NCI-H2171 (cell line): ENCODE measurements around the gene DDC.

Experiments
- DNase-seq: peaks from one replicate; lab custom pipeline; 2025; lab: John Stamatoyannopoulos, UW

The DDC gene

DNA sequence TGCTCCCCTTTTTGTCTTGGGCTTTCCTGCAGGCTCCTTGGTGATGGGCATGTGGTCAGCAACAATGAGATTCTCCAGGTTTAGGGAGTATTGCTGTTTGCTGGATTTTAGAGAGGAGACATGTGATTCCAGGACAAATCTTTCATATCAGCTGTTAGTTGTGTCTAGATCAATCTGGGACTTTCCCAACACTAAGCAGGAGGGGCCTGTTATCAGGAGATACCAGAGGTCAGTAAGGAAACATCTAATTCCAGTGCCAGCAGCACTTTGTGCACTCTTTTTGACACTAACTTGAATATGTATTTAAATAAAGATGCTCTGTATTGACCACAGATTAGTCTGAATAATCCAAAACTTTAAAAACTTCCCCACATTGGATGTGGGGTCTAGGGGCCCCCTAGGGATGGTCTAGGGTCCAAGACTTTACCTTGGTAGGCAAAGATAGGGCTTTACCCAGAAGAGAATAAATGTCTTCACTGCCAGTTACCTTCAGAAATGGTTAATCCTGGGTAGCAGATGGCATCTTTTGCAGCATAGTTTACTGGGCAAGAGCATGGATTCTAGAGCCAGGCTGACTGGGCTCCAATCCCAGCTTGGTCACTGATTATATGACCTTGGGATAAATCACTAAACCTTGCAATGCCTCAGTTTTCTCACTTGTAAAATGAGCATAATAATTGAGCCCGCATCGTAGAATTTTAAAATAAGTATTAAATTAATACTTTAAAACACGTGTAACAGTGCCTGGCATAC is 108.7 kb downstream of the DDC start:
- DNase-seq: no peak

DNA sequence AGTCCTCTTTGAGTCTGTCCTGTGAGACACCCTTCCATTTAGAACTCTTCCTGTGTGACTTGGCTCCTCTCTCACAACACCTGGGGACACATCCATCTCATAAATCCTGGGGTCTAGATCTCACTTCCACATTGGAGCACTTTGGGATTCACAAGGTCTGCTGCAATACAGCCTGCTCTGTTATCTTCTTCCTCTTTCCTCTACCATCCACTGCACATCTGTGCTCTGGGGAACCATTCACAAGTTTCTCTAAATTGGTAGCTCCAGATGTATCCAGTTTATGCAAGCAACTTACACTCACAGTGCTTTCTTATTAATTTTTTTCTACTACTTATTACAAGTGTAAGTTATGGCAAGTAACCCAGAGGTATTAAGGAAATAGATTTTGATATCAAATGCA is 109.5 kb downstream of the DDC start:
- DNase-seq: no peak

DNA sequence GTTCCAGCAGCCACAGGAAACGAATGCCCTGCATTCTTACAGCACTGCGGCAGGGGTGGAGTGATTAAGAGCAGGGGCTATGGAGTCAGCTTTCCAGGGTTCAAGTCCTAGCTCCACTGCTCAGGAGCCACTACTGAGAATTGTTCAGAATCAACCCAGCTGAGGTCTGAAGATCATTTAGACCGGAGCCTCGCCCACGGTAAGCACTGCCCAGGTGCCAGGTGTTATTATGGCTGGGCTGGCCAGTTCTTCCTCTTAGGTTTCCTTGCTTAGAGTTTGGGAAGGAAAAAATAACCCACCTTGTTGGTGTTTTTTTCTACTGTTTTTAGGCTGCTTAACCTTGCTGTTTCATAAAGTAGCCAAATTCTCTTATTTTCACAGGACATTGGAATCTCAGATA is 110.2 kb downstream of the DDC start:
- no peak for DNase-seq

DNA sequence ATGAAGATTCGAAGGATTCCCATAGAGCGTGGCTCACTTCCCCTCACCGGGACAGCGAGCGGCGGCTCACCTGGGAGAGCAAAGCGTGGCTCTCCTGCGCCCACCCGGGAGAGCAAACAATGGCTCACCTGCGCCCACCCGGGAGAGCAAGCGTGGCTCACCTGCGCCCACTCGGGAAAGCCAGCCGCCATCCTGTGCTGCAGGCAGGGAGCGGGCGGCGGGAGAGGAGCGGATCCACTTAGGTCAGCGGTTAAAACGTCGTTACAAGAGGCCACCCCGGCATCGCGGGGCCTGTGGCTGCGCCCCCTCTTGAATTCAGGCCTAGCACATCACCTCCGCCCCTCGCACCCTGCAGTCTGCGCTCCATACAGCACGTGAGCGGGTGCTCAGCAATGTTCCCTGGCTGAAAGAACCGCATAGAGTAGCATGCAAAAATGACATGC is 114.6 kb downstream of the DDC start:
- DNase-seq: no peak

DNA sequence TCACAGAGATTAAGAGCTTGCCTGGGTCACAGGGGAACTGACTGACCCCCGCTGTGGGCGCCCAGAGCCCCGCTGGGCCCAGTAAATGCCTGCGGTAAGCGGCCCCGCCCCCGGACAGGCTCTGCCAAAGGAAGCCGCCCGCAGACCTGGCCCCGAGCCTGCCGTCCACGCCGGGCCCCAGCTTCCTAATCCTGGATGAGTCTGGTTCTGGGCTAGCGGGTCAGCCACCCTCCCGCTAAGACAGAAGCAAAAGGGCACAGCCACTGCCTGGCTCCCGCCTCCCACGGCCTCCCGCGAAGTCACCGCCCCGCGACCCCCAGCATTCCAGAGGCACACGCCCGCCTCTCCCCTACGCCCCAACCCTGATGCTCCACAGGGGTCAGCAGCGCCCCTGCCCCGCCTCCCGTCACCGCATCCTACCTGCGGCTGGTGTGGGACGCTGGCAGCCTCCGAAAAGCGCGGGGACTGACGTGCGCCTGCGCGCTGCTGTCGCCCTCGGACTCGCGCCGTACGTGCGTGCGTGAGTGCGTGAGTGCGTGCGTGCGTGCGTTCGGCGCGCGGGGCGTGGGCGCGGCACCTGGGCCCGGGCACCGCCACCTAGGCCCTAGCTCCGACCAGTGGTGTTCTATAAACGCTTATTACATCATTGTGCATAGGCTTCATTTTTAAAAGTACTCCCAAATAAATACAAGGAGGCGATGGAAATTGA is 115.2 kb downstream of the DDC start, which contains the start of gene FIGNL1:
TSS of gene FIGNL1 (minus strand) at position 470 of the 709 bp plus-strand sequence. CDS start 3,063 bp downstream, outside the sequence.
- DNase-seq: peak; percentile 86

DNA sequence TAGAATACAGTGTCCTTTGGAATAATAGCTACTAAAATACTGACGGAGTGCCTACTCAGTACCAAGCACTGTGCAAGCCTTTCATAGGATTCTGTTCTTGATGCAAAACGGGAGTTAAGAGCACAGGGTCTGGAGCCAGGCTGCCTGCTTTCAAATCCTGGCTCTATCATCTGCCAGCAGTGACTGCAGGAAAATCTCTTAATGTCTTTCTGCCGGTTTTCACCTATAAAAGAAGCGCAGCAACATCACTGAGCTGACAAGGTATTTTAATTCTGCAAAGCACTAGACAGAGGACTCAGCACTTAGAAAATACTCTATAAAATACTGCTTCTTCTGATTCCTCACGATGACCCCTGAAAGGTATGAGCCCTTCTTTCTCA is 115.7 kb downstream of the DDC start:
- no peak for DNase-seq

DNA sequence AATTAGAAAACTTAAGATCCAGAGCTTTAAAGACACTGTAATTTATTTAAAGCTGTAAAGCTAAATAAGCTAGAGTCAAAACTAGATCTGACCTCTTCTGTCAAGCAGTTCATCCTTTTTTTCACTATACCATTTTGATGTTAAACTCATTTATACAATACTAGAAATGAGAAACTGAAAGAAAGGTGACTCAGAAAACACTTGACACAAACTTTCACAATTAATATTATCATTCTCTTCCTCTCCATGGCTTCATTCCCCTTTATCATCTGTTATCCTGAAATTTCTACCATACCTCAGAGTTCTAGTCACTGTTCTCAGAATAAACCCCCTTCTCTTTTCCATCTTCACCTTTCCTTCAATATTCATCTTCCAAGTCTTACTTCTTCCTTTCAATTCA is 116.4 kb downstream of the DDC start:
- DNase-seq: no peak

DNA sequence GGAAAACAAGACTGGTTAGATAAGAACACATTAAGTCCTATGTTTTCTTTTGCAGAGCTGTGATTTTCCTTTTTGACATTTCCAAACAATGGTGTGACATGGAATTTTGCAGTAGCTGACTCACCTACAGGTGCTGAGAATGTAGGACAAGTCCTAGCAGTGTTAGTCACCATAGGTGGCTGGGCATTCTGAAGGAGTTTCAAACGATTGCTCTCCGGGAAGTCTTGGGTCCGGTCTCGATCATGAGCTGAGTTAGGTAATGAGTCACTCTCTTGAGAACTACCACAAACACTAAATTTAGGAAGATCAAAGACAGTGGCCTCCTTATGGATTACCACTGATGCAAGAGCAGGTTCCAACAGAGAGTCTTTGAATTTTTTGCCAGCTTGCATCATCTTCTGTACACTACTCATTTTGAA is 118.7 kb downstream of the DDC start:
- no peak for DNase-seq

DNA sequence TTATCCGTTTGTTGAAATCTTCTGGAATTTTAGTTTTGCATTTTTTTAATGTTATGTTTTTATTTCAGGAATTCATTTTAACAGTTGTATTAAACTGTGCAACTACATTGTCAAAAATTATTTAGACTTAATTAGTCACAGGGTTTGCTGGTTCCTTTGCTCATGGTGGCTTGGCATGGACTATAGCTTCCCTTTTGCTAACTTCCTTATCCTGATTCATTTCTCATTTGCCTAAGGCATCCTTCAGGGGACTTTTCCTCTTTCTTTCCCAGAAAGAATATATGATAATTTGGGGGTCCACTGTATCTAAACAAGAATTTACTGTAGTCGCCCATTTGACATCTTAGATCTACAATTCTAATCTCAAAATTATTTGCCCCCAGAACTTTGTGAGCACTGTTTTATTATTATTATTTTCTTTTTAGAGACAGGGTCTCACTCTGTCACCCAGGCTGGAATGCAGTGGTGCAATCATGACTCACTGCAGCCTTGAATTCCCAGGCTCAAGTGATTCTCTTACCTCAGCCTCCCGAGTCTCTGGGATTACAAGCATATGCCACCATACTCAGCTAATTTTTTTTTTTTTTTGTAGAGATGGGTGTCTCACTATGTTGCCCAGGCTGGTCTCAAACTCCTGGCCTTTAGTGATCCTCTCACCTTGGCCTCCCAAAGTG is 128.9 kb downstream of the DDC start:
- no peak for DNase-seq

DNA sequence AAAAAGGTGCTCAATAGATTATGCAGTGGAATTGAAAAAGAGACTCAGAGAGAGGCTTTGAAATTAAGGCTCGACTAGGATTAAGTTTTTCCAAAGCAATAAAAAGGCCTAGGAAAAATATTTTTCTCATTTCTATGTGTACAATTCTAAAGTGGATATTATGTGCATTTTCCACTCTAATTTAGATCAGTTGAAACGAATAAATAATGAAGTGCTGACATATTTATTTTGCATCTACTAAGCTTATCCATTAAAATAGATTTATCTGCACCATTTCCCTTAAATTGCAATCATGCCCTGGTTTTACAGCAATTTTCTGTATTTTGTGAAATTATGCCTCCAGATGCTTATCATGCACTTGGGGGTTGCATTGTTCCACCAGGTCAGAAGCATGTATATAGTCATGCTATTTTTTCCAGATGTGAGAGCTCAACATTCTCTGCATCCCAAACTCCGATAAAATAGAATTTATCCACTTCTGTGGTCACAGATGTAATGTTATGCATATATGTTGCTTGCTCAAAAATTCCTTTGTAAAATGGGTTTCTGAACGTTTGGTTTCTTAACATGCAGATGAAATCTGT is 133.4 kb downstream of the DDC start:
- no peak for DNase-seq

DNA sequence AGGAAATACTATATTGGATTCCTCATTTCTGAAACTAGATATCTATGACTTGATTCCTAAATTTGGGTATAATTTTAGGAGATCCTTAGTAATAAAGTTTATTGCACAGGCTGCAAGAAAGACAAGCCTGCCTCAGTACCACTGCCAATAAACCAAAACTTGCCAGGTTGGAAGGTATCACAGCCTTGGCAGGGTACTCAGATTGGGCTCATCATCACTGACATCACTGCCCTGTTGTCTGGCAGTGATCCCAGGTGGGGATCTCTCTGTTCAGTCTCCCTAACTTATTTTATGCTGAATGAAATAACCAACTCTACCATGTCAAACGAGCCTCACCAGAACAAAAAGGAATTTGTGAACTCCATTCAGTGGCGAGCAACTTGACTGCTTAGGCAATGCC is 133.9 kb downstream of the DDC start:
- DNase-seq: no peak

DNA sequence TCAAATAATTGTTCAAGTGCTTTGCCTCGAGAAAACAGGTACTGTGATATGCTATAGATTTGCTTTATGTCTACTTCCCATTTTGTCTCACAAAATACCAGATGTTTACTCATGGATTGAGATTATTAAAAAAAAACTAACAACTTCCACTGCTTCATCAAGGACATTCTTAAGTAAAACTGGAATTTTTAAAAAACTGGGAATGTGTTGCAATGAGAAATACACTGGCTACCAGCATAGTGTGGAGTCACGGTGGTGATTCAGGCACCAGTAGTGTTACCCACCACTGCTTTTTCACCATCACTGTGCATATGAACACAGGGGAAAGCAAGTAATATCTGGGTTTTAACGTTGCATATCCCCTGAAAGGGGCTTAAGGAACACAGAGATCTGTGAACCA is 136.3 kb downstream of the DDC start:
- DNase-seq: no peak

DNA sequence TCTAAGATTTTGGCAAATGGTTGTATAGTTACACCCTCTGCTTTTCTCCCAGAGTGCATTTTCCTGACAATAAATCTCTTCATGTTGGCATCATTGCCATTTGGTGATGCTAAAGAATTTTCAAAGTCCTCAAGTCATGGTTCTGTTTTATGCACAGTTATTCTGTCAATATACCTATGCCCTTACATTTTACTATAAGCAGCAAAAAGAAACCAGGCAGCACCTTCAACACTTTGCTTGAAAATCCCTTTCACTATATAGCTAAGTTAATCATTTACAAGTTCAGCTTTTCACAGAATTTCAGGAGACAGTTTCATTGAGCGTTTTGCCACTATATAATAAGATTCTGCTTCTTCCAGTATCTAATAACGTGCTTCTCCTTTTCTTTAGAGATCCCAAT is 137.7 kb downstream of the DDC start:
- DNase-seq: no peak

DNA sequence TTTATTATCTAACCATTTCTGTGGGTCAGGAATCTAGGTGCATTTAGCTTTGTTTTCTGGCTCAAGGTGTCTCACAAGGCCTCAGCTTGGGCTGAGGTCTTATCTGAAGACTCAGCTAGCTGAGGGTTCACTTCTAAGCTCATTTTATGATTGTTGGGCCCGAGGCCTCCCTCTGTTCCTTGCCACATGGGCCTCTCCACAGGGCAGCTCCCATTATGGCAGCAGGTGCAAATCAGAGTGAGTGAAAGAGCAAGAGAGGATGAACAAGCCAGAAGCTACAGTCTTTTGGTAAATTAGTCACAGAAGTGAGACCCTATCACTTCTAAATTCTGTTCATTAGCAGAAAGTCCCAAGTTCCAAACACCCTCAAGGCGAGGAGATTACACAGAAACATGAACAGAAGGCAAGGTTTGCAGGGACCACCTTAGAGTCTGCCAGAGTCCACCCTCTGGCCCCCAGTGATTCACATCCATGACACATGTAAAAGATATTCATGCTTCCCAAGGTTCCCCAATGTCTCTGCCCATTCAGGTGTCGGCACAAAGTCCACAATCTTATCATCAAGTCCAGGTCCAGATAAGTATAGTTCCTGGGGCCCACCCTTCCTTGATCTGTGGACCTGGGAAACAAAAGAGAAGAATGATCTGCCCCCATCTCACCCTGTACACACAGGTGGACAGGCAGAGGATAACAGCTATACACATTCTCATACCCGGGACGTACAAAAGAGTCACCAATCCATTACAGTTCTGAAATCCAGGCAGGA is 138.7 kb downstream of the DDC start:
- no peak for DNase-seq

DNA sequence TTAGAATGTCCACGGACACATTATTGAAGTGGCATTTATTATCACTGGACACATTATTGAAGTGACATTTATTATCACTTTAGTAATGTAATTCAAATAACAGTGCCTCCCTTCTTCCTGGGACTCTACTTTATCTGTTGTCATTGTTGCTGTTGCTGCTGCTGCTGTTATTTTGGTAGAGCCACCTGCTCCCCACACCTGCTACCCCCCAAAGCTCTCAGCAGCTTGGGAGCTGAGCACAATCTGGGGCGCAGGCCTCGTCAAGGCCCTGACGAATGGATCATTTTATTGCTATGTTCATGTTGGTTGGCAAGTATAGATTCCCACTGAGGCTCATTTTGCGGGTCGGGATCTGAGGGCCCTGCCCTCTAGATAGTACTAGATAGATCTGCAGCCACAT is 139.9 kb downstream of the DDC start:
- no peak for DNase-seq

DNA sequence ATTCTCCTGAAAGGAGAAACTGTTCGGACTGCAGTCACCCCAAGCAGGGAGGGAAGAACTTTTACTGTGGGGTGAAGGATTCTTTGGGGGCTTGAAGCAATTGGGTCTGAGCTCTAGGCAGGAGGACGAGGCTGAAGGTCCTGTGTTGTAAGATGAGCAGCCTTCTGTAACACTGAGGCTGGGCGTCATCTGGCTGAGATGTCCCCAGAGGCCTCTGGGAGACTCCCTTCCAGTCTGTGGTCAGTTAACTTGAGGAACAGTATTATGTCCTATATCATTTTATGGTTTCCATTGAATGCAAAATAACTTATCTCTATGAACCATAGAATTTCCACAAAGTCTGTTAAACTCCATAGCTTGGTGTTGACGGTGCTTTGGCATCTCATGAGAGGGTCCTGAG is 141.3 kb downstream of the DDC start:
- DNase-seq: no peak

DNA sequence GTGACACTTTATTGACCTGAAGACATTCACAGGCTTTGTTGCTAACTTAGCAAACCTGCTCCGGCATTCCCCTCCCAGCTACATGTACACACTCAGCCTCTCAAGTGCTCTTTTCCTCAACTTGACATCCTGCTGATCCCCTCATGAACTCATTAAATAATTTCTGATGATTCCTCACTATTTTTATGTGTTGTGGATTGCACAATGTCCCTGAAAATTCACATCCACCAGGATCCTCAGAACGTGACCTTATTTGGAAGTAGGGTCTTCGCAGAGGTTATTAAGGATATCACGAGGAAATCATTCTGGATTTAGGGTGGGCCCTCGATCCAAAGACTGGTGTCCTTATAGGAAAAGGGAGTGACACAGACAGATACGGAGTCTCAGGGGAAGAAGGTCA is 142.3 kb downstream of the DDC start:
- DNase-seq: no peak

DNA sequence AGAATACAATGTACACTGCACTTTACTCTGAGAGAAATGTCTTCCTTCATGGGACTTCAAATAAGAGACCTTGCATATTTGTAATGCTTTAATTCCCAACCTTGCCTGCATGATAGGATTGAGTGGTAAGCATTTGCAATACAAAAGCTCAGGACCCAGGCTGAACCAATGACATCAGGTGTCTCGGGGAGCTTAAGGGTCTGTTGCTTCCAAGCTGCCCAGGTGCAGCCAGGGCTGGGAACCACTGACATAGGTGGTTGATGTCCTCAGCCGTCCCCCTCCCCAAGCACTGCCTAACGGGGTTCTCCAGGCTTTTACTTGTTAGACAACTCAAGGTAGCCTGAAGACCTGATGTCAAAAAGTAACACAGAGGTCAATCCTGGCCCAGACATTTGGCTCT is 144.2 kb downstream of the DDC start:
- DNase-seq: no peak

DNA sequence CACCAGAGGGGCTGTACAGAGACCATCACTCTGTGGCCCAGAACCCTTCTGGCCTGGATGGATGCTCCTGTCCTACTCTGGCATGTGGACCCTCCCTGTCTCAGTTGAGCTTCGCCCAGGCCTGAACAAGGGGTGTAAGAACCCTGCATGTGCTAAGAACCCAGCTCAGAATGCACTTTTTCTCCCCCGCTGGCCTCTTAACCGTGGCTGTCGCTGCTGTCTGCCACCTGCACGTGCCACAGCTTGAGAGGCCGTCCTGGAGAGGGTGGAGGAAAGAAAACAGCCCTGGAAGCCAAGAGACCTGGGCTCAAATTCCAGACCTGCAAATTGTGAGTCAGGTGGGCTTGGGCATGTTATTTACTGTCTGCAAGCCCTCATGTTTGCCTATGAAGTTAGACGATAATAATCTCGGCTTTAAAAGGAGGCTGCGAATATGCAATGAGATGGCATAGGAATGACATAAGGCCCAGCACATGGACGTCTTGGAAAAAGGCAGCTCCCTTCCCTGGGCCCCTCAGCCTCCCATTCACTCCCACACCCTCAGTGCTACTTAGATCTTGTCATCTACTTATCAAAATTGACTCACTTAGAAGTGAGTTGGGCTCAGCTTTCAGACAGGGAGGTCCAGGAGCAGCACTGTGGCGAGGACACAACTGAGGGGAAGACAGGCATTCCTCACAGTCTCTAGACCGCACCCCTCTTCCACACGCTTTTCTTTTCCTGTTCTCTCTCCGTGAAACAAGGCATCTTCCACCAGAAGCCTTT is 146.5 kb downstream of the DDC start:
- DNase-seq: no peak

DNA sequence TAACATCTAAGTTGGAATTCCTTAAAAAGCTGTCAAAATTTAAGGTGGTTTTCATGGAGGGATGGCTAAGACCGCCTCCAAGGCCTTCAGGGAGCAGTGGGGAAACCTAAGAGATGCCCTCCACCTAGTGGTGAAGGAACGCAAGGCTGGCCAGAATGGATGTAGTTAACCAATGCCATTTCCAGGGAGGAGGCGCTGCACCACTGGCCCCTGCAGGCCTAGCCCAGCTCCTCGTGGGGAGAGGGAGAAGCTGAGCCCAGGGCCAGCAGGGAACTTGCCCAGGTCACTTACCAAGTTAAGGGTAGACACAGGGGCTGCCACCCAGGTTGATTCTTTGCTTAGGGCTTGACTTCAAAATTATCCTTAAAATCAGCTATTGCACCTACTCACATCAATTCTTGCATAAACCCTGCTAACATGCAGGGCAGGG is 147.1 kb downstream of the DDC start:
- DNase-seq: peak; percentile 18

DNA sequence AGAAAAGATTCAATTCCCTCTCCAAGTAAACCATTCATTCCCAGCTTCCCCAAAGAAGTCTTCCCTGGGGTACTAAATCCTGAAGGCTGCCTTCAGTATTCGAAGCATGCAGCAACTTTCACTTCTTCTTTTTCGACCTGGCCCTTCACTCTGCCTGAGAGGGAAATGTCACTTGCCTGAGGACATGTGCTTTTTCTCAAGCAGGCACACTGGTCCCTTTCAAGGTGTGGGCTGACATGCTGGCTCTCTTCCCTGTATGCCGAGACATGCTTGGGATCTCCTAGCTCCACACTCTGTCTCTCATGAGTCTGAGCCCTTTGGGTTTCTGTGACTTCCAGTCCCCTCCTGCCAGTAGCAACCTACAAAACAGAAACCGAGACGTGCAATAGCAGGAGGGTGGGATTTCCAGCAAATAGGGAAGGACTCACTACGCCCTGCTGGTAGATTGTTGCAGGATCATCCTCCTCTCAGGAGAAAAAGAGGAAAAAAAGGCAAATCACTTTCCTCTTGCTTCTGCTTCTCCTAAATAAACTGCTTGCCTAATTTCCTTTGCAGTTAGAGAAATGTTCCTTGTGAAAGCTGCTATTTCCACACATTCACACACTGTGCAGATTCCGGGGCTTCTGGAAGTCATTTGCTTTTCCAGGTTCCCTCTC is 148.6 kb downstream of the DDC start:
- no peak for DNase-seq
